Left kidney (tissue), 2 donors: ENCODE results near the gene ATP10B. TPM values are rescaled to one million over a fixed set of nuclear protein-coding genes. Genes with fewer than 3 reads are reported as not detected.
A peak's percentile ranks its signal among the peaks of the same experiment; 100 is the strongest.
"Not testable (repeated sequence)": the region's sequence is repeated elsewhere in the genome, so short reads cannot be mapped to it uniquely, and the experiment has no call there.

Experiments used
- DNase-seq: peaks from one replicate; pipeline ENCODE4 v3.0.0-alpha.2; 2013
- polyA plus RNA-seq: library from polyadenylated mRNA; unstranded; fragments of 120-200 nt; gene quantifications from one replicate; pipeline ENCODE4 v1.2.1, GENCODE V29; 2013; ENCODE audit not compliant: insufficient read length

Gene ATP10B
- polyA plus RNA-seq, 1 donor, result 0.70 TPM

DNA sequence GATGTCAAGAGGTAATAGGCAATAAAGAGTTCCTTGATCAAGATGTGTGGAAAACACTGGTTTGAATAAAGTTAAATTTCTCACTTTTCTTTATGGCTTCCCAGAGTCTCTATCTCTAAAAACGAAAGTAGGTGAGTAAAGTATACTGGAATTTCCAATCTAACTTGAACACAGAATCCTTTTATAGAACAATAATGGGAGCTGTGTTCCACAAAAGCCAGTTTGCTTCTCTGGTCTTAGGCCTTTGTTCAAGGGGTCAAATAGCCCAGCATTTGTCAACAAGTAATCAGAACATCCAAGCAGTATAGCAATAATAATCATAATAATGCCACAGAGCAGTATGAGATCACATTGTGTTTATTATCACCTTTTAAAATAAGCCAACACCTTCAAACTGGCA lies 20.2 kb downstream of the ATP10B start:
- no peak for DNase-seq

DNA sequence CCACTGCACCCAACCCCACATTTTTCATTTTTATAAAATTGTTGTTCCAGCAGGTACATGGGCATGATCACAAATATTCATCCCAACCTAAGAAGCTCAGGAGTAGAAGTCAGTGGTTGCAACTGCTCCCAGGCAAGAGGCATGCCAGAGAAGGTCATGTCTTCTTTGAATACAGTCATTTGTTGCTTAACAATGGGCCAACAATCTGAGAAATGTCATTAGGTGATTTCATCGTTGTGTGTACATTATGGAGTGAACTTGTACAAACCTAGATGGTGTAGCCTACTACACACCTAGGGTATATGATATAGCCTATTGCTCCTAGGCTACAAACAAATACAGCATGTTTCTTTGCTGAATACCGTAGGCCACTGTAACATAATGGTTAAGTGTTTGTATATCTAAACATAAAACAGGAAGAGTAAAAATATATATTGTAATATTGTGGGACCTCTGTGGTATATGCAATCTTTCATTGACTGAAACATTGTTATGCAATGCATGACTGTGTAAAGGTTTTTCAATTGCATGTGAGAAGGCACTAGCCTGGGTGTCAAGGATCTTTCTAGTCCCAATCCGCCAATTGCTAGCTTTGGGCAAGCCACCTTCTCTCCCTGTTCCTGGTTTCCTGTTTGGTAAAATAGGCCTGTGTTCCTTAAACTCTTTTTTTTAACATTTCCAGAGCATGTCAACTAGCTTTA lies 27.6 kb downstream of the ATP10B start:
- DNase-seq, result no peak

DNA sequence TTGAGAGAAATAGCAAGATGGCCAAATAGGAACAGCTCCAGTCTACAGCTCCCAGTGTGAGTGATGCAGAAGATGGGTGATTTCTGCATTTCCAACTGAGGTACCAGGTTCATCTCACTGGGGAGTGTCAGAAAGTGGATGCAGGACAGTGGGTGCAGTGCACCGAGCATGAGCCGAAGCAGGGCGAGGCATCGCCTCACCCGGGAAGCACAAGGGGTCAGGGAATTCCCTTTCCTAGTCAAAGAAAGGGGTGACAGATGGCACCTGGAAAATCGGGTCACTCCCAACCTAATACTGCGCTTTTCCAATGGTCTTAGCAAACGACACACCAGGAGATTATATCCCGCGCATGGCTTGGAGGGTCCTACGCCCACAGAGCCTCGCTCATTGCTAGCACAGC lies 39.0 kb downstream of the ATP10B start:
- not testable (repeated sequence) for DNase-seq

DNA sequence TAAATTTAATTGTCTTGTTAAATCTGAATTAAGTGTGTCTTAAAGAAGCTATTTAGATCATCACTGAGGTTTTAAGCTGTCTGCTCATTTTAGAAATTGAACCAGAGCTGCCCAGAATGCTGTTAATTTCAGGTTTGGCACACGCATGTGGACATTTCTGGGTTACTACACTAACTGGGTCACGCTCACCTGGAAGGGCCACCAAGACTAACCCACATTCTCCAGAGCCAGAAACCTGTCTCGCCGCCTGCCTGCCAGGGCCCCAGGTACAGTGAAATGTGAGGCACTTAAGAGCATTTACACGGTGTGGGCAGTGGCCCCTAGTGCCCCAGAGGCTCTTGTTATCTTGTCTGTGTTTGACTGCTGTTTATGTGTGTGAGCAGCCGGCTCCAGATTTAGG lies 46.6 kb downstream of the ATP10B start:
- DNase-seq, result no peak

DNA sequence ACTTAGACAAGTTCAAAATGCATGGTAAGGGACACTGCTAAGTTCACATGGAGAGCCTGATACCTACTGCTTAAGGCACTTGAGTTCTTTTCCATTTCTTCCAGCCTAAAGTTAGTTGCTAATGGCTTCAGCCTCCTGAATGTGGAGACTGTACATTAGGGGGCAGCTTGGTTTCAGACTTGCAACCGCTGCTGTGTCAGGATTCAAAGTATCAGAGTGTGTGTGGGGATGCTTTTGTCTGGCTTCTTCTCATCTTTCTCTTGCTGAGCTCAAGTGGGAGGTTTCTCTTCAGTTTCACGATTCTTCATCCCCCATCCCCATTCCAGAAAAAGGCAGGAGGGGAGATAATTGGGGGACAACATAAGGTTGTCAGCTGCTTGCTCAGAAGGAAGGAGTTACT lies 49.4 kb downstream of the ATP10B start:
- peak; percentile 26 for DNase-seq

DNA sequence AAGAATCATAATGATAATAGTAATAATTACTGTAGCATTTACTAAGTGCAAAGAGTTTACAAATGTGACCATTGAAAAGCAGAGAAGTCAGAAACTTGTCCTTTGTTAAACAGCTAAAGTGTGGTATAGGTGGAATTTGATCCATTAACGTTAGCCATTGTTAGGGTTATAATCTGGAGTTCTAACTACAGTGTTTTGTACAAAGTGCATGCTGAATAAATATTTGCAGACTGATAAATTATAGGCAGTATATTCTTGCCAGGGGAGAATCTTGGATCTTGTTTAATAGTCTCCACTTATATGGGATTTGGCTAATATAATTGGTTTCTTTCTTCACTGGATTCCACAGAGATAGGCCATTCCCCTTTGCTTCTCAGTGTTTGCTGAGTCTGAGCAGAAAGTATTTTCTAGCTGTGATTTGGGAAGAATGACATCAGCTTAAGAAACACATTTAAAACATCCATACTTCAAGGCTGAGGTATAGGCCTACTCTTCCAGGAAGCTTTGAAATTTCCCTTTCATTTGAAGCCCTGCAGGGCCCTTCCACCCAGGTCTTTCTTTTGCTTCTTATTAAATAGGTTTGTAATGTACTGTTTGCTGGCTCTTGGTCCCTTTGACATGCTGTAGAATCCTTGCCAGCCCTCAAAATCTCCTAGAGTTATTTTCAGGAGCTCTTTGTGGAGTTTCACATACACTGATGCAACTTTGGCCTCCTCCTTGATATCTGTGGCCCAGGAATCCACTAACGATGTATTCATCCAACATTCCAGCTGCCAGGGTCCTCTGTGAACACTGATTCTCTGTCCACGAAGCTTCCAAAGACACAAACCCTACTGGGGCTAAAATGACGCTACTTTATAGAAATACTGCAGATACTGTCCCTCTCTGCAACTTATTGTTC lies 51.4 kb downstream of the ATP10B start:
- DNase-seq, result no peak

DNA sequence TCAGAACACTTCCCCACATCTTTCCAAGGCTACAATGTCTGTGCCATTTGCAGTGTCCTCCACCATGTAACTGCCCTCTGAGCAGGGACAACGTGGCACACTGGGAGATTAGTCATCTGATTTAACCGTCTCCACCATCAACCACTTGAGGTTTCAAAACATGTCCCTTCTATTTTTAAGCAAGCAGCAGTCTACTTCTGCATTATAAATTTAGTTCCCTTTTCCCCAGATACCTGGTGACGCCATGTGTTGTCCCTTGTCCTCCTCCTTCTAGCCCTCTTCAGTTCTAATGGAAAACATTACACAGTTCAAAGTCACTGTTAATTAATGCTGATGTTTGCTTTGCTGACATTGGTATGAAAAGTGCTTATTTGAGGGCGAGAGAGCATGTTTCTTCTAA lies 52.8 kb downstream of the ATP10B start:
- no peak for DNase-seq

DNA sequence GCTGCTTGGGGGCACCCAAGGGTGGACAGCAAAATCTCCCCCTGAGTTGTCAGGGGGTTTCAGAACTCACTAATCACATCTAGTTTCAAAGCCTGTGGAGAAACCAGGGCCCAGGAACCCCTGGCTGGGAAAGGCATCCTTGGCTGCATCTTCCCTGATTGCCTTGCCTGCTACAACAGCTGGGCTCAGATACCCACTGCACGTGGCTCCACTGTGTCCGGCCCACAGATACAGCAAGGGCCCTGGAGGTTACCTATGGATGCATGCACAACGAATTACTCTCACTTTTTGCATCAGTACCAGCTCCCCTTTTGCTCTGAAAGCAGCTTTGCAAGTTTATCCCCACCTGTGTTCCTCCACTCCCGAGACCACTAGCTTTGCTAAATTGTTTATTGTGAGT lies 55.0 kb downstream of the ATP10B start:
- no peak for DNase-seq

DNA sequence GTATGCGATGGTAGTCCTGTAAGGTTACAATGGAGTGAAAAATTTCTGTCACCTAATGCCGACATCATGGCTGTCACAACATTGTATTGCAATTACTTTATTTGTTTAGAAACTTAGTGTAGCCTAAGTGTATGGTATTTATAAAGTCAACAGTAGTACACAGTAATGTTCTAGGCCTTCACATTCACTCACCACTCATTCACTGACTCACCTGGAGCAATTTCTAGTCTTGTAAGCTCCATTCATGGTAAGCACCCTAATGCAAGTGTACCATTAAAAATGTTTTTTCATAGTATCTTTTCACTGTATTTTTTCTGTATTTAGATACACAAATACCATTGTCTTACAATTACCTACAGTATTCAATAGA lies 58.5 kb downstream of the ATP10B start:
- no peak for DNase-seq

DNA sequence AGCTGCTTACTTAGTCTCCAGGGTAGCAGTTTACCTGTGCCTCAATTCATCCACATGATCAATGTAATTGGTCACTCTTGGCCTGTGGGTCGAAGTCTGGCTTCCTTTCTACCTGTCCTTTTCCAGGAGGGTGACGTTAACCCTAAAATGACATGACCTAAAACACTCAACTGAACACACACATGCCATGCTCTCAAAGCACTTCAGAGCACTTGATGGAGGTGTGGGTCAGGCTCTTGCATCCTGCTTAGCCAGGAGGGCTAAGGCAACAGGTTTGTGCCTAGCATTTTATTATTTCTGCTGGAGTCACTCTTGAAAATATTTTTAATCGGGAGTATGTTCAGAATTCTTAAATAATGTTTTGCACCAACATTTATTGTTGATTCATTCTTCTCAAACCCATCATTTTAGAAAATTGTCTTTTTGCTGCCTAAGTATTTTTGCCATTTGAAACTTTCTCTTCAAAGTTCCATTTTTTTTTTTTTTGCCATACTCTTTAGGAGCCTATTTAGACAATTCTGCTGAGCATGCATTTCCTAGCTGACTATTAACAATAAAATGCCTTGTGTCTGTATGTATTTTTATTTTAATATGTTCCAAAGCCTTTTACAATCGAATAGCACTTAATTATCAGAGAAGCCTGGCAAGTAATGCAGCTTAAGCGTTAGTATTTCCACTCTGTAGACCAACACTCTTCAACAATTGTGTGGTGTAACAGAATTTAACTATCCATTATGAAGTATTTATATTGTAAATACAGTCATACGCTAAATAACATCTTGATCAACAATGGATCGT lies 59.1 kb downstream of the ATP10B start:
- DNase-seq, result no peak

DNA sequence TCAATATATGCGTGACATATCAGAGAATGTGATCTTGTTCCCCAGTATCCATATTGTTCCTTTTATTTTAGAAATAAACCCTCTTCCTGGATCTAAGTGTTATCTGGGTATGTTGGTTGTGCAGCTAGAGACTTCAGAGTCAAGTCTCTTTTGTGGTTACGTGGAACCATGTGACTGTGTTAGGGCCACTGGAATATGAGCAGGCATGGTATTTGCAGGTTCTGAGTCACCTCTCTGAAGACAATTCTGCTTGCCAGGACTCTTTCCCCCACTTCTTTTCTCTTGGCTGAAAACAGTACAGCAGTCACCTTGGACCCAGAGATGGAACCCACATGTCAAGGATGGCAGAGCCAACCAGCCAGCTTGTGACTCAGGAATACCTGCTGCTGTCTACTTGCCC lies 59.7 kb downstream of the ATP10B start:
- no peak for DNase-seq

DNA sequence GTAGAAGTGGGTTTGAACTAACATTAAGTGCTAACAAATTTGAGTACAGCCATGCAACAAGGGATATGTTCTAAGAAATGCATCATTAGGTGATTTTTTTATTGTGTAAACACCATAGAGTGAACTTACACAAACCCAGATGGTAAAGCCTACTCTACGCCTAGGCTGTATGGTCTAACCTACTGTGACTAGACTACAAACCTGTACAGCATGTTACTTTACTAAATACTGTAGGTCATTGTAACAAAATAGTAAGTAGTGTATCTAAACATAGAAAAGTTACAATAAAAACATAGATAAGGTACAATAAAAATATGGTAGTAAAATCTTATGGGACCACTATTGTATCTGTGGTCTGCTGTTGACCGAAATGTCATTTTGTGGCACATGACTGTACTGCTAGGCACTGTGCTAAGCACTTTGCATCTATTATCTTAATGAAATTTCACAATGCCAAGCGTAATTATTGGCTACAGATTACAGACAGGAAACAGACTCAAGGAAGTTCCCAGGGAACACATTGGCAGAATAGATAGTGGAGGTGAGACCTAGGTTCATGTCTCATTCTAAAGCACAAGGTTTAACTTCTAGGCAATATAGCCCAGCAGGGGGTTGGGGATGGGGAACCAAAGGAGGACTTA lies 62.7 kb downstream of the ATP10B start:
- no peak for DNase-seq

DNA sequence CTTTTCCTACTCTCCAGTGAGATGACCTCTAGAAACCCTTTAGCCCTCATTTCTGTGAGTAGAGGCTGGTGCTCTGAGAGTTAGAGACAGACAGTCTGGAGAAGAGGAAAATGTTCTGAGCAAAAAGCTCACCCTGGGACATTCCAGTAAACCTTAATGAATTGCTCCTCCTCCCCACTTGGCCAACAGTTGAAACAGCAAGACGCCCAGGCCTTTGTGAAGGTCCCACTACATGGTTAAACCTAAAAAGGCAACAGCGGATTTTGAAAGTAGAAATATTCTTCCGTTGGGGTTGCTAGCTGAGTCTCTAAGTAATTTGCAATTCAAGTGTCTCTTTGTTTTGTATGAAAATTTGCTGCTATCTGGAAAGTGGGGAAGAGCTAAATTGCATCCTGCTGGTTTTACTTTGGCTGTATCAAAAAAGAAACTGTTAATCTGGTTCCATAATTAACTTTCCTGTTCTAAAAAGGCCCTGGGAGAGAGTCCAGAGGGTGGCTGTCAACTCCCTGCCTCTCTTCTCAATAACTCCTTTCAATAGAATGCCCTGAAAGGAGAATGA lies 63.8 kb downstream of the ATP10B start:
- no peak for DNase-seq

DNA sequence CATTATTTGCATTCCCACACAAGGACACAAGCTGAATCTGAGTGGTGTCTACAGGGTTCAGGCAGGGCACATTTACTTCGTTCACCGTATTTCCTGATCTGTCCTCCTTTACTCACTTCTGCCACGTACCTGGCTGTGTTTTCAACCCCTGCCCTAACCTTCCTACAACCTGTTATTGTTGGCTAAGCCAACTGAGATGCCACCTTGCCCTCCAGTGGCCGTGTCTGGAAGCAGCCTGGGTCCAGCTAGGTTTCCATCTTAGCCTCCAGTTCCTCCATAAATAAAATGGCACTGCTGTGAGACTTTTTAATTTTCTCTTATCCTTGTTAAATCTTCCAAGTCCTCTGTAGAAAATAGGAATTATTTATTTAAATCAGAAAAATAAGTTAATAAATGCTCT lies 64.8 kb downstream of the ATP10B start:
- peak; percentile 24 for DNase-seq

DNA sequence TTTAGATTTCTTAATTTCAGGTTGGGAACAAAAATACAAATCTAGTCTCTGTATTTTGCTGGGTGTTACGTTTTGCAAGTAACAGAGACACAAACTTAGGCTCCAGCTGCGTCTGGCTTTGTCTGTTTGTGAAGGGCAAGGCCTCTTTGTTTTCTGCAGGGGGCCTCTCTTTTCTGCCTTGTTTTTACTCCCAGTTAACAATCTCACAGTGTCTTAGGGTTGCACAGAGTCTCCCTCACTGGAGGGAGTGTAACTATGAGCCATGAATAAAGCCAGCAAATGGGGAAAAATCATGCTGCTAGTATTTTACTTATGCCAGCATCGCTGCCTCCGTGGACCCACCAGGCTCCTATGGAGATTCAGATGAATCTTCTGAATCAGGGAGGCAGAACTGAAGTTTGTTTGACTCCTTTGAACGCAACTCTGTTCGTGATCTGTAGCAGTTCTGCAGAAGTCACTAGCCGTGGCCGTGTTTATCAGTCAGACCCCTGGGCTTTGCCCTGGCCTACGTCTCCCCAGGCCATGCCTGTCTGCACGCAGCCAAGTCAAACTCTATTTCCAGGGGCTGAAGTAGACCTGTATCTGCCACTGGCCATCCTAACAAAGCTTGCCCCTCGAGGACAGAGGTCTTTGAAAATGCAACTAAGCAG lies 77.2 kb downstream of the ATP10B start:
- DNase-seq, result no peak

DNA sequence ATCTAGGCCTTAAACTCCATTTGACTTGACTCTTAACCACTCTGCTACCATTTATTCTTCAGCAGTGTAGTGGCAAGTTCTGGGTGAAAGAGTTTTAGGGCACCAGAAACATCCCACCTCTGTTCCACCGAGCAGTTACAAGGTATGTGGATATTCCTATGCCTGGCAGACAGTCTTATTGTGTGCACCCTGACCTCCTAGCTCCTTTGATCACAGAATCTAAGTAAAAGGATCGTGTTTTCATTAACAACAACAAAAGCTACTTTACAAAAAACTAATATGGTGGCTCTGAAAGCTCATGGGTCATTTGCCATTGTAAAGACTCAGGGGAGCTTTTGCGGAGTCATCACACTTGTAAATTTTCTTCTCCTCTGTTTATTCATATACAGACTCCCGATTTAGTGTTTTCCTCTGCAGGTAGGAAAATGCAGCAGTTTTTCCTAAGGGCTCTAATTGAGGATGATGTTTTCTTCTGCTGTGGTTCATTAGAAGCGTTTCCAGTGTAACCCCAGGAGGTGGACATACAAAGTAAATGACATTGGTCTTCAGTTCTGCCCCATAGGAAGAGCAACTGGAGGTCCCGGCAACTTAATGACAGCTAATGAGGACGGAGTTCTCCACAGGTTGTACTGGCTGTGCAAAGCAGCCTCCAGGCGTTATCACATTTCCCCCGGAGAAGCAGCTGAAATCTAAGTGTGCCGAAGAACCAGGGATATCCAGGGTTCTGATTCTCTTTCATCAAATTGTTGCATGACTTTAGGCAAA lies 78.2 kb downstream of the ATP10B start:
- peak; percentile 20 for DNase-seq

DNA sequence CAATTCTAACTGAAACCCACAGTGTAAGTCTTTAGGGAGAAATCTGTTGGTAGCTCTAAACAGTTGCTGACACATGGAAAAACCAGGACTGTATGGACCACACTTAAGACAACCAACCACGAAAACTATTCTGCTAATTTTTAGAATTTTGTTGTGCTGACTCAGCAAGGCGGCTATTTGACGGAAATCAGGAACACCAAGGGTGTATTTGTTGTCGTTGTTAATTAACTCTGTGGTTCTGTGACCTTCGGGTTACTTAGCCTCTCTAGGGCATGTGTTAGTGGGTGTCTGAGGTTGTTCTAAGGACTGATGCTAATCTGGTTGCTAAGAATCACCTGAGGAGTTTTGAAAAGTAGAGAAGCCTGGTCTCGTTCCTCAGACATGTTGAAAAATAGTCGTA lies 79.2 kb downstream of the ATP10B start:
- DNase-seq, result no peak

DNA sequence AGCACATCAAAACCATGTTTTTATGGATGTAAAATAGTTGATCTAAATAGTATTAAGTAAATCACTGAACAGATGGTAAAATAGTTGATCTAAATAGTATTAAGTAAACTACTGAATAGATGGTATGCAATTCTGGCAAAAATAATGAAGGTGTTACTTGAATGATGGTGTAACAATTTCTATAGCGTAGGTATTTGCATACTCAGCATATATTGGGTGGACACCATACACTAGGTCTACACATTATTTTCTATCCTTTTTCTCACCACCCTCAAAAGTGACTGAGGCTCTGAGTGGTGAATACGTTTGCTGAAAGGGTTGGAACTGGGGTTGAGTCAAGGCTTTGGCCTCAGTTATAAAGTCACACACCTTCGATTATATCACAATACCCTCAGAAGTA lies 81.3 kb downstream of the ATP10B start:
- DNase-seq, result no peak

DNA sequence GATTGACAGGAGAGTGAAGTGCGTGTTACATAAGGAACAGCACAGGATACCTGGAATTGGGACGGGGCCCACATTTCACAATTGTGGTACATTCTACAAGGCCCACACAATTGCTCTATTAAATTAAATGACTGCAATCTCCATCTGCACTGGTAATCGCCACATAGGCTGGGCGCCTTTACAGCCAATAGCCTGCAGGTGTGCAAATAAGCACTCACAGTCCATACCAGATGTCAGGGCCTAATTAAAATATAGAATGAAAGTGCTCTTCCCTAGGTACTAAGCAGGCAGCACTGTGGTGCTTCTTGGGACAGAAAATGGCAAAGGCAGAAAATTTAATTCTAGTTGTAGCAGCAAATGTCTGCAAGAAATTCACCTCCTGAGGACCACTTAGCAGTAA lies 82.7 kb downstream of the ATP10B start:
- DNase-seq, result no peak

DNA sequence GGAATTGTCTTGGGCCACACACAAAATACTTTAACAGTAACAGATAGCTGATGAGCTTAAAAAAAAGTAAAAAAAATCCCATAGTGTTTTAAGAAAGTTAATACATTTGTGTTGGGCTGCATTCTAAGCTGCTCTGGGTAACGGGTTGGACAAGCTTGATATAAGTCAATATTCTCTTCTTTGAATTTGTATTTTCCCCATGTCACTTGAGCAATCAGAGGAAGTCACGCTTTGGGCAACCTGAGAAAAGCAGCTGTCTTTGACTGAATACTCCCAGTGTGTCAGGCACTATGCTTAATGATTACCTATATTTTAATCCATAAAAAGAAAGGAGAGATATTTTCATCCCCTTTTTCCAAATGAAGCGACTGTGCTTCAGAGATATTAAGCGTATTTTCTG lies 84.9 kb downstream of the ATP10B start:
- DNase-seq, result no peak

DNA sequence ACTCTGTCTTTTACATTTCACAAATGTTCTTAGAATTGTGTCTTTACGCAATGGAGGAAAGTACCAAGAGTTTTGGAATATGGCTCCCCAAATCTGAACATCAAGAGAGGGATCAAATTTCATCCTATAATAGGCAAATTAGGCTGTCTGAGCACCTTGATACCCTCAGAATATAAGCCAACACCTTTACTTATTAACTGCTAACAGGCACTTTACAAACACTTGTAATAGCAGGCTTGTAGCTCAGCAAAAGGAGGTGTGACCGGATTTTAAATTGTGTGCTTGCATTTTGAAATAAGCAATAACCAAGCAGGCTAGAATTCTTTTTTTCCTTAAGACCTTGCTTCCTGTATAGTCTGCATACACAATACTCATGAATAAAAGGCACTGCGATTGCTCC lies 92.0 kb downstream of the ATP10B start:
- no peak for DNase-seq
